GM19452 (cell line): ENCODE data around the gene PARP2.

Experiments
- ATAC-seq: cut with Tn5 transposase; IDR thresholded peaks from one replicate; pipeline ENCODE4 v1.9.1; 2021; ENCODE audit not compliant: unreplicated experiment

PARP2 gene

GRCh38 chr14:20400589-20400964 lies 57.1 kb downstream of the PARP2 start:
- ATAC-seq, result no peak

- no peak for ATAC-seq
Observed at GRCh38 chr14:20400965-20401593, 57.6 kb downstream of the PARP2 start.

DNA sequence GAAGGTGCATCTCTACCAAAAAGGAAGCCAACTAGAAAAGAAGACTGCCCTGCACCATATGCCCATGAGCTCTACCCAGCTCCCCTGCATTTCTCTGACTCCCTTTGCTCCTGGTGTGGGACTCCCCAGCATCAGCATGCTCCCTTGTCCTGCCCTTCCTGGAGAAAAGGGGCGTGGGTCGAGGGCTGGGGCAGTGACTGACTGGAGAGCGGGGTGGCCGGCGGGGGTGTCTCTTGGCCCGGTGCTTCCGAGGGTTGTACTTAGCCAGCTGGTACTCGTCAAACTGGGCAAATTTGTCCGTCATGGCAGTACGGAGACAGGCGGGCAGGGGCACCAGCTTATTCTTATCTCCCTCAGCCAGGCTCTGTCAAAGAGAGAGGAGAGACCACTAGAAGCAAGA lies 60.1 kb downstream of the PARP2 start:
- no peak for ATAC-seq
